WTC11 (cell line): ENCODE results near the gene MAP4. TPM values are rescaled to one million over a fixed set of nuclear protein-coding genes. Genes with fewer than 3 reads are reported as not detected.
A peak's percentile ranks its signal among the peaks of the same experiment; 100 is the strongest.

Experiments
- ATAC-seq: fragments of 200-7000 bp; cut with Tn5 transposase; 2 replicates; pipeline ENCODE4 v1.10.0; 2021; ENCODE audit warnings: mild to moderate bottlenecking, moderate library complexity
- CTCF ChIA-PET: fragments of 300-600 bp; sonication (Branson Sonifier 250); formaldehyde crosslinking; loops from one replicate; lab custom pipeline; 2021; ENCODE audit warnings: antibody characterized with exemption; lab: Charles Lee
- POLR2A ChIA-PET: fragments of 350-600 bp; sonication (Branson Sonifier 250); formaldehyde crosslinking; loops from one replicate; lab custom pipeline; 2021; ENCODE audit warnings: antibody characterized with exemption; lab: Charles Lee
- DNase-seq: peaks from one replicate; pipeline ENCODE4 v3.0.0; 2021; ENCODE audit warnings: low spot score
- H3K27ac Mint-ChIP-seq: 2 replicates; pipeline ENCODE4 v1.8.0; 2021; ENCODE audit warnings: mixed read lengths
- H3K27me3 Mint-ChIP-seq: 2 replicates; pipeline ENCODE4 v1.8.0; 2021; ENCODE audit warnings: low read depth, mild to moderate bottlenecking, moderate library complexity, mixed read lengths
- H3K36me3 Mint-ChIP-seq: 2 replicates; pipeline ENCODE4 v1.8.0; 2021; ENCODE audit warnings: mixed read lengths
- H3K4me1 Mint-ChIP-seq: 2 replicates; pipeline ENCODE4 v1.8.0; 2022; ENCODE audit warnings: mixed read lengths
- H3K4me3 Mint-ChIP-seq: 2 replicates; pipeline ENCODE4 v1.8.0; 2021; ENCODE audit warnings: mild to moderate bottlenecking, moderate library complexity, mixed read lengths
- H3K9me3 Mint-ChIP-seq: 2 replicates; pipeline ENCODE4 v1.8.0; 2021; ENCODE audit warnings: mixed read lengths
- CREB1 ChIP-seq: sonication (generic); formaldehyde crosslinking; IDR thresholded peaks from 2 replicates; pipeline ENCODE4 v1.8.0; 2023; ENCODE audit warnings: mild to moderate bottlenecking, missing genetic modification reagents
- CREM ChIP-seq: sonication (generic); formaldehyde crosslinking; IDR thresholded peaks from 2 replicates; pipeline ENCODE4 v1.8.1; 2022; ENCODE audit warnings: mild to moderate bottlenecking, missing genetic modification reagents, moderate library complexity
- E2F1 ChIP-seq: sonication (generic); formaldehyde crosslinking; IDR thresholded peaks from 2 replicates; pipeline ENCODE4 v1.8.0; 2022; ENCODE audit warnings: mild to moderate bottlenecking, missing genetic modification reagents
- E2F4 ChIP-seq: sonication (generic); formaldehyde crosslinking; IDR thresholded peaks from 2 replicates; pipeline ENCODE4 v1.8.1; 2022; ENCODE audit warnings: low read depth, mild to moderate bottlenecking, moderate library complexity, missing genetic modification reagents, borderline replicate concordance
- EMX1 ChIP-seq: fragments of 250-450 bp; sonication (Bioruptor Pico); IDR thresholded peaks from 2 replicates; pipeline ENCODE4 v1.8.0; 2021; ENCODE audit warnings: mild to moderate bottlenecking
- ERG ChIP-seq: fragments of 250-450 bp; sonication (Bioruptor Pico); IDR thresholded peaks from 2 replicates; pipeline ENCODE4 v1.8.0; 2021; ENCODE audit warnings: mild to moderate bottlenecking
- ESRRA ChIP-seq: sonication (generic); formaldehyde crosslinking; IDR thresholded peaks from 2 replicates; pipeline ENCODE4 v1.8.1; 2022; ENCODE audit warnings: mild to moderate bottlenecking, missing genetic modification reagents, borderline replicate concordance
- FOXJ3 ChIP-seq: sonication (generic); formaldehyde crosslinking; IDR thresholded peaks from 2 replicates; pipeline ENCODE4 v1.9.0; 2021; ENCODE audit warnings: missing genetic modification reagents, mild to moderate bottlenecking, borderline replicate concordance
- FOXP1 ChIP-seq: sonication (generic); formaldehyde crosslinking; IDR thresholded peaks from 2 replicates; pipeline ENCODE4 v1.8.0; 2022; ENCODE audit warnings: missing genetic modification reagents, mild to moderate bottlenecking, moderate library complexity, borderline replicate concordance
- JAZF1 ChIP-seq: fragments of 250-450 bp; sonication (Bioruptor Pico); IDR thresholded peaks from 2 replicates; pipeline ENCODE4 v1.9.0; 2021; ENCODE audit warnings: moderate library complexity, mild to moderate bottlenecking, inconsistent platforms
- JUN ChIP-seq: sonication (generic); formaldehyde crosslinking; IDR thresholded peaks from 2 replicates; pipeline ENCODE4 v1.8.0; 2023; ENCODE audit warnings: mild to moderate bottlenecking, missing genetic modification reagents
- KAT7 ChIP-seq: sonication (generic); formaldehyde crosslinking; IDR thresholded peaks from 2 replicates; pipeline ENCODE4 v1.8.1; 2023; ENCODE audit warnings: missing genetic modification reagents, mild to moderate bottlenecking, borderline replicate concordance
- MXD4 ChIP-seq: fragments of 250-450 bp; sonication (Bioruptor Pico); IDR thresholded peaks from 2 replicates; pipeline ENCODE4 v1.8.0; 2021; ENCODE audit warnings: mild to moderate bottlenecking, moderate library complexity, borderline replicate concordance
- MYBL2 ChIP-seq: sonication (generic); formaldehyde crosslinking; IDR thresholded peaks from 2 replicates; pipeline ENCODE4 v1.8.1; 2023; ENCODE audit warnings: mild to moderate bottlenecking, moderate library complexity, missing genetic modification reagents
- NFE2L1 ChIP-seq: sonication (generic); formaldehyde crosslinking; IDR thresholded peaks from 2 replicates; pipeline ENCODE4 v1.8.1; 2023; ENCODE audit warnings: missing genetic modification reagents
- NR1H2 ChIP-seq: sonication (generic); formaldehyde crosslinking; IDR thresholded peaks from 2 replicates; pipeline ENCODE4 v1.9.0; 2021; ENCODE audit warnings: mild to moderate bottlenecking, moderate library complexity, missing genetic modification reagents
- NR3C1 ChIP-seq: sonication (generic); formaldehyde crosslinking; conservative IDR thresholded peaks from 2 replicates; pipeline ENCODE4 v1.8.1; 2023; ENCODE audit warnings: low read depth, mild to moderate bottlenecking, missing genetic modification reagents
- SMAD3 ChIP-seq: sonication (generic); formaldehyde crosslinking; IDR thresholded peaks from 2 replicates; pipeline ENCODE4 v1.8.0; 2022; ENCODE audit warnings: missing genetic modification reagents, mild to moderate bottlenecking, borderline replicate concordance
- SMAD4 ChIP-seq: sonication (generic); formaldehyde crosslinking; IDR thresholded peaks from 2 replicates; pipeline ENCODE4 v1.8.0; 2022; ENCODE audit warnings: mild to moderate bottlenecking, missing genetic modification reagents
- TP53 ChIP-seq: sonication (generic); formaldehyde crosslinking; IDR thresholded peaks from 2 replicates; pipeline ENCODE4 v1.8.1; 2023; ENCODE audit warnings: mild to moderate bottlenecking, missing genetic modification reagents
- ZNF138 ChIP-seq: sonication (generic); formaldehyde crosslinking; conservative IDR thresholded peaks from 2 replicates; pipeline ENCODE4 v1.8.1; 2022; ENCODE audit warnings: mild to moderate bottlenecking, moderate library complexity, missing genetic modification reagents
- ZNF263 ChIP-seq: sonication (generic); formaldehyde crosslinking; IDR thresholded peaks from 2 replicates; pipeline ENCODE4 v1.8.1; 2022; ENCODE audit warnings: low read depth, mild to moderate bottlenecking, moderate library complexity, missing genetic modification reagents
- ZNF416 ChIP-seq: fragments of 250-450 bp; sonication (Bioruptor Pico); IDR thresholded peaks from 2 replicates; pipeline ENCODE4 v1.9.0; 2021; ENCODE audit warnings: mild to moderate bottlenecking, inconsistent platforms
- ZNF423 ChIP-seq: fragments of 250-450 bp; sonication (Bioruptor Pico); IDR thresholded peaks from 2 replicates; pipeline ENCODE4 v2.1.2; 2022; ENCODE audit warnings: mild to moderate bottlenecking, moderate library complexity
- total RNA-seq: library from RNA; stranded (reverse); gene quantifications from 3 replicates; pipeline ENCODE4 v1.2.3, GENCODE V29; 2021
- TF ChIP-seq, protein P1 (sequence below): sonication (generic); formaldehyde crosslinking; IDR thresholded peaks from 2 replicates; pipeline ENCODE4 v1.8.1; 2022; ENCODE audit warnings: low read depth, missing genetic modification reagents, borderline replicate concordance
- TF ChIP-seq, protein P2 (sequence below): sonication (generic); formaldehyde crosslinking; IDR thresholded peaks from 2 replicates; pipeline ENCODE4 v1.8.0; 2022; ENCODE audit warnings: mild to moderate bottlenecking, missing genetic modification reagents

Gene MAP4
- total RNA-seq, 1 experiment from 2014 or later = 199 TPM

DNA sequence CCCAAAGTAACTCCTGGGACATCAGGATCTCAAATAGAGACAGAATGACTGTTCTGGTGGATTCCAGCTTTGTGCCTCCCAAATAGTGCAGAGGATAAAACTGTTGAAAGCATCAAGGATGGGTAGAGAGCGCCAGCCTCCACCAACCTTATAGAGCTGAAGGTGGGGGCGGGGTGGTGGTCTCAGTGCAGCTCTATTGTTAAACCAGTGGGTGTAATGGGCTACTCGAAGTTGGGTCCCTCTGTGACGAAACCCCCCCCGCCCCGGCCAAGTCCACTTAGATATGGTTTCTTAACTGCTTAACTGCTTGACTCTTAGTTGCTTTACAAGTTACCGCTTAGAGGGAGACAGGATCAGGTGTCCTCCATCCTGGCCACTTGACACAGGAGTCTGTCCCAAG lies 190.6 kb downstream of the MAP4 start:
- no peaks in the 10 kb centered on the region for H3K27me3 Mint-ChIP-seq
- H3K4me1 Mint-ChIP-seq = peaks cover 11% of the 10 kb centered on the region
- H3K27ac Mint-ChIP-seq = peak overlapping the region; percentile 91
- ChIA-PET POLR2A (interaction anchor here (0.6 to 3.2 kb wide), 6 partner anchors 10 to 917 kb away, joined by 3 to 15 read pairs (median 4); partner anchors contain the start of gene CDC25A), CTCF (interaction anchor here (0.6 to 4.1 kb wide), 28 partner anchors 10 to 607 kb away, joined by 3 to 66 read pairs (median 4); partner anchors contain the start of genes CDC25A and DHX30)
- no peak for DNase-seq
- H3K9me3 Mint-ChIP-seq = no peaks in the 10 kb centered on the region
- H3K4me3 Mint-ChIP-seq = peak overlapping the region; percentile 94
- peaks cover 41% of the 10 kb centered on the region for H3K36me3 Mint-ChIP-seq
- TF ChIP-seq ESRRA (CRISPR knock-in tag) (no peak), CREM (CRISPR knock-in tag) (no peak), E2F4 (CRISPR knock-in tag) (no peak), ZNF138 (CRISPR knock-in tag) (no peak), KAT7 (CRISPR knock-in tag) (no peak), ZNF263 (CRISPR knock-in tag) (no peak), EMX1 (no peak), FOXP1 (no peak), NFE2L1 (CRISPR knock-in tag) (no peak), MYBL2 (CRISPR knock-in tag) (no peak), E2F1 (no peak), MXD4 (CRISPR knock-in tag) (no peak), ZNF423 (no peak), NR3C1 (CRISPR knock-in tag) (no peak), TP53 (CRISPR knock-in tag) (no peak), SMAD4 (CRISPR knock-in tag) (no peak), JUN (CRISPR knock-in tag) (no peak)
- TF ChIP-seq, protein P1, sequence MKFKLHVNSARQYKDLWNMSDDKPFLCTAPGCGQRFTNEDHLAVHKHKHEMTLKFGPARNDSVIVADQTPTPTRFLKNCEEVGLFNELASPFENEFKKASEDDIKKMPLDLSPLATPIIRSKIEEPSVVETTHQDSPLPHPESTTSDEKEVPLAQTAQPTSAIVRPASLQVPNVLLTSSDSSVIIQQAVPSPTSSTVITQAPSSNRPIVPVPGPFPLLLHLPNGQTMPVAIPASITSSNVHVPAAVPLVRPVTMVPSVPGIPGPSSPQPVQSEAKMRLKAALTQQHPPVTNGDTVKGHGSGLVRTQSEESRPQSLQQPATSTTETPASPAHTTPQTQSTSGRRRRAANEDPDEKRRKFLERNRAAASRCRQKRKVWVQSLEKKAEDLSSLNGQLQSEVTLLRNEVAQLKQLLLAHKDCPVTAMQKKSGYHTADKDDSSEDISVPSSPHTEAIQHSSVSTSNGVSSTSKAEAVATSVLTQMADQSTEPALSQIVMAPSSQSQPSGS = no peak
- TF ChIP-seq, protein P2, sequence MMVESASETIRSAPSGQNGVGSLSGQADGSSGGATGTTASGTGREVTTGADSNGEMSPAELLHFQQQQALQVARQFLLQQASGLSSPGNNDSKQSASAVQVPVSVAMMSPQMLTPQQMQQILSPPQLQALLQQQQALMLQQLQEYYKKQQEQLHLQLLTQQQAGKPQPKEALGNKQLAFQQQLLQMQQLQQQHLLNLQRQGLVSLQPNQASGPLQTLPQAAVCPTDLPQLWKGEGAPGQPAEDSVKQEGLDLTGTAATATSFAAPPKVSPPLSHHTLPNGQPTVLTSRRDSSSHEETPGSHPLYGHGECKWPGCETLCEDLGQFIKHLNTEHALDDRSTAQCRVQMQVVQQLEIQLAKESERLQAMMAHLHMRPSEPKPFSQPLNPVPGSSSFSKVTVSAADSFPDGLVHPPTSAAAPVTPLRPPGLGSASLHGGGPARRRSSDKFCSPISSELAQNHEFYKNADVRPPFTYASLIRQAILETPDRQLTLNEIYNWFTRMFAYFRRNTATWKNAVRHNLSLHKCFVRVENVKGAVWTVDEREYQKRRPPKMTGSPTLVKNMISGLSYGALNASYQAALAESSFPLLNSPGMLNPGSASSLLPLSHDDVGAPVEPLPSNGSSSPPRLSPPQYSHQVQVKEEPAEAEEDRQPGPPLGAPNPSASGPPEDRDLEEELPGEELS (CRISPR knock-in tag) = no peak
- no peak for ATAC-seq

DNA sequence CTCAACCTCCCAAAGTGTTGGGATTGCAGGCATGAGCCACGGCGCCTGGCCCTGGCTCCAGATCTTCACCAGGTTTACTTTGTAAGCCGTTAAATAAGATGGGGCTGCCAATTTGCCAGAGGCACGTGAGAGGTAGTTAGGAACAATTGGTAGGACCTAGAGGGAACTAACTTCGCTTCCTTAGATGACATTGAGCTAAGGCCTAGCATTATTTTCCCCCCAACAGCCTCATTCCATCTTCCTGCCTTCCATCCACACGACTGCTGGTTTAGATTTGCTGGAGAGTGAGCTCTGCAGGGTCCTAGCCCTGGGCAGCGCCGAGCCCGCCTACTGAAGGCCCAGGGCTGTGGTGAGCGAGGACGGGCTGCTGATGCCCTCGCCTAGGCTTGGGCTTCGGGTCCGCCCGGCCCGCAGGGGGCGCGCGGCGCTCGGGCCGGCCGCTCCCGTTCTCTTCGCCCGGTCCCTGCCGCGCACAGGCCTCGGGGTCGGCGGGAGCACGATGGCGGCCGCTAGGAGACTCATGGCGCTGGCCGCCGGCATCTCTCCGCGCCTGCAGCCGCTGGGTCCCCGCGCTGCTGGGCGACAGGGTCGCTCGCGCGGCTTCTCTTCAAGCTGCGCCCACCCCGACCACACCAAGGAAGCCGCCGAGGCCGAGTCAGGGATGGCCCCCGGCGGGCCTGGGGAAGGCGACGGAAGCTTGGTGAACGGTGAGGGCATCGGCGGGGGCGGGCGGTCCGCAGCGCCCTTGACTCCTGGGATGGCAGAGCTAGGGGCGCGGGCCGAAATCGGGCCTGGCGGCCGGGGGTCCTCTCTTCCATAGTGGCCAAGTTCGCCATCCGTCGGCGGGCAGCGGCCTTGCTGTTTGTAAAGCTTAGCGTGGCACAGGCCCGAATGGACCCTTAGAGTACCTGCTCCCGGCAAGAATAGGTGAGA lies 191.4 kb downstream of the MAP4 start:
- CTCF ChIA-PET = interaction anchor here (0.6 to 4.1 kb wide), 31 partner anchors 10 to 611 kb away, joined by 3 to 66 read pairs (median 4); partner anchors contain the start of genes CDC25A and DHX30
- peak; percentile 73 for TF ChIP-seq CREB1 (CRISPR knock-in tag)
- TF ChIP-seq ZNF423 = no peak
- no peak for TF ChIP-seq NR1H2 (CRISPR knock-in tag)
- TF ChIP-seq SMAD3 (CRISPR knock-in tag) = no peak
- TF ChIP-seq, protein P1 = no peak
- TF ChIP-seq ZNF416 (CRISPR knock-in tag) = 0 out of 2 replicates have a peak, but pooled peaks have one; percentile 15
- TF ChIP-seq FOXJ3 (CRISPR knock-in tag) = no peak
- TF ChIP-seq MYBL2 (CRISPR knock-in tag) = peak; percentile 27; the same call in 1 of the 2 replicates
- TF ChIP-seq EMX1 = peak; percentile 83; the same call in 1 of the 2 replicates
- TF ChIP-seq JAZF1 (CRISPR knock-in tag) = no peak
- 0 out of 2 replicates have a peak, but pooled peaks have one; percentile 51 for TF ChIP-seq ERG

More for the DNA sequence above, 191.4 kb downstream of the MAP4 start:
- Mint-ChIP-seq H3K4me3 (peak overlapping the region; percentile 94), H3K27me3 (no peaks in the 10 kb centered on the region), H3K36me3 (peaks cover 44% of the 10 kb centered on the region), H3K9me3 (no peaks in the 10 kb centered on the region), H3K4me1 (peaks cover 11% of the 10 kb centered on the region), H3K27ac (peak overlapping the region; percentile 91)
- POLR2A ChIA-PET = interaction anchor here (0.6 to 3.2 kb wide), 8 partner anchors 9 to 918 kb away, joined by 3 to 15 read pairs (median 4); partner anchors contain the start of gene CDC25A
- ATAC-seq (peak; percentile 99), DNase-seq (peak; percentile 82)
